ENCODE results near the gene MAGEB6B.
"Not testable (repeated sequence)": the region's sequence is repeated elsewhere in the genome, so short reads cannot be mapped to it uniquely, and the experiment has no call there.

The MAGEB6B gene

GRCh38 chrX:26160301-26160700, at the start of gene MAGEB6B:
Gene MAGEB6B (plus strand): TSS chrX:26160601. CDS start chrX:26160601, 0 bp downstream.
- no peak for DNase-seq (ENCODE audit: low read depth)

GRCh38 chrX:26138274-26138673, 22.1 kb upstream of the MAGEB6B start, which contains the start of gene MAGEB18:
Gene MAGEB18 (plus strand): TSS chrX:26138343. CDS start chrX:26138986, 643 bp downstream.
- DNase-seq (ENCODE audit: low read depth): no peak

- no peak for DNase-seq (ENCODE audit: low read depth)
Observed at GRCh38 chrX:26146024-26146423, 14.4 kb upstream of the MAGEB6B start.

- no peak for DNase-seq (ENCODE audit: low read depth)
Observed at GRCh38 chrX:26192204-26192603, 31.8 kb downstream of the MAGEB6B start, which contains the start of gene MAGEB6. Gene MAGEB6 (plus strand): TSS chrX:26192440. CDS start chrX:26193847, 1,407 bp downstream.

- DNase-seq (ENCODE audit: low read depth): no peak
Observed at GRCh38 chrX:26203561-26203960, 43.2 kb downstream of the MAGEB6B start.

- not testable (repeated sequence) for DNase-seq (ENCODE audit: low read depth)
Observed at GRCh38 chrX:26204717-26205116, 44.3 kb downstream of the MAGEB6B start.

- DNase-seq (ENCODE audit: low read depth): no peak
Observed at GRCh38 chrX:26208012-26208411, 47.6 kb downstream of the MAGEB6B start.

Measured in GM04503 (cell line).